H1 (cell line): Measurements from ENCODE around the gene TAF4. TPM values are rescaled to one million over a fixed set of nuclear protein-coding genes. Genes with fewer than 3 reads are reported as not detected.

Experiments used
- BACH1 ChIP-seq: IDR thresholded peaks from 2 replicates; pipeline ENCODE4 v1.6.1; 2012; ENCODE audit warnings: low read length, improper control_type of control experiment
- MAFK ChIP-seq: IDR thresholded peaks from 2 replicates; pipeline ENCODE4 v1.6.1; 2012; ENCODE audit warnings: low read depth, mild to moderate bottlenecking, improper control_type of control experiment, low read length
- ZNF274 ChIP-seq: IDR thresholded peaks from 2 replicates; pipeline ENCODE4 v1.7.0; 2012; ENCODE audit warnings: low read length, borderline replicate concordance; ENCODE audit errors: extremely low read depth
- polyA plus RNA-seq, 7 experiments: library from polyadenylated mRNA; depleted of rRNA in 3 of 7; stranded (reverse) in 5 of 7; unstranded in 2 of 7; fragments of >200 nt in 5 of 7; fragments of 200-250 nt in 2 of 7; gene quantifications; 1 replicate in 5 of 7; 2 replicates in 1 of 7; 4 replicates in 1 of 7; pipeline versions ENCODE4 v1.2.1 to v1.2.3, GENCODE V29; 2011 to 2013; ENCODE audit warnings: missing spikeins in 2 of 7, mixed read lengths in 2 of 7
- total RNA-seq: library from RNA; stranded (reverse); fragmentation: NEBNext Ultra II Directional; extraction: Animal tissue kit (Norgen Biotek cat#: 25700); gene quantifications from 2 replicates; pipeline ENCODE4 v1.2.1, GENCODE V29; 2021

Gene TAF4
- total and polyA plus RNA-seq, 2 of the 8 experiments (the other 6 are each of a cell fraction or from before 2014, with no cell fraction given), result 16.0 to 30.1 TPM

- no peak for TF ChIP-seq BACH1
- TF ChIP-seq MAFK, result no peak
- TF ChIP-seq ZNF274, result no peak
Measured at GRCh38 chr20:61991476-61991875, 74.2 kb downstream of the TAF4 start (continued).
